HCT116 (cell line): ENCODE measurements around the gene RPS6KA2.

Experiments
- CTCF ChIP-seq, 3 experiments: fragments of 200-600 bp in 1 of 3; sonication (generic) in 1 of 3; IDR thresholded peaks in 2 of 3; conservative IDR thresholded peaks in 1 of 3; 2 replicates each; pipeline ENCODE4 v1.5.1; 2012 to 2017; ENCODE audit warnings: low read depth in 2 of 3, low read length in 2 of 3, antibody characterized with exemption in 1 of 3, borderline replicate concordance in 1 of 3, control low read depth in 1 of 3, mild to moderate bottlenecking in 1 of 3, mixed read lengths in 1 of 3, mixed run types in 1 of 3, moderate library complexity in 1 of 3; ENCODE audit not compliant: insufficient read depth in 1 of 3
- EZH2 ChIP-seq: fragments of 200-600 bp; sonication (generic); IDR thresholded peaks from 2 replicates; pipeline ENCODE4 v1.6.1; 2017; ENCODE audit warnings: antibody characterized with exemption, mixed run types
- POLR2A ChIP-seq: IDR thresholded peaks from 2 replicates; pipeline ENCODE4 v1.7.0; 2011; ENCODE audit warnings: borderline replicate concordance; ENCODE audit not compliant: insufficient read depth, insufficient read length; ENCODE audit errors: extremely low read depth
- POLR2AphosphoS5 ChIP-seq: IDR thresholded peaks from 2 replicates; pipeline ENCODE4 v1.6.1; 2011; ENCODE audit warnings: mild to moderate bottlenecking, low read depth, low read length, moderate library complexity
- SP1 ChIP-seq: IDR thresholded peaks from 2 replicates; pipeline ENCODE4 v1.6.1; 2012; ENCODE audit warnings: low read depth

DNA sequence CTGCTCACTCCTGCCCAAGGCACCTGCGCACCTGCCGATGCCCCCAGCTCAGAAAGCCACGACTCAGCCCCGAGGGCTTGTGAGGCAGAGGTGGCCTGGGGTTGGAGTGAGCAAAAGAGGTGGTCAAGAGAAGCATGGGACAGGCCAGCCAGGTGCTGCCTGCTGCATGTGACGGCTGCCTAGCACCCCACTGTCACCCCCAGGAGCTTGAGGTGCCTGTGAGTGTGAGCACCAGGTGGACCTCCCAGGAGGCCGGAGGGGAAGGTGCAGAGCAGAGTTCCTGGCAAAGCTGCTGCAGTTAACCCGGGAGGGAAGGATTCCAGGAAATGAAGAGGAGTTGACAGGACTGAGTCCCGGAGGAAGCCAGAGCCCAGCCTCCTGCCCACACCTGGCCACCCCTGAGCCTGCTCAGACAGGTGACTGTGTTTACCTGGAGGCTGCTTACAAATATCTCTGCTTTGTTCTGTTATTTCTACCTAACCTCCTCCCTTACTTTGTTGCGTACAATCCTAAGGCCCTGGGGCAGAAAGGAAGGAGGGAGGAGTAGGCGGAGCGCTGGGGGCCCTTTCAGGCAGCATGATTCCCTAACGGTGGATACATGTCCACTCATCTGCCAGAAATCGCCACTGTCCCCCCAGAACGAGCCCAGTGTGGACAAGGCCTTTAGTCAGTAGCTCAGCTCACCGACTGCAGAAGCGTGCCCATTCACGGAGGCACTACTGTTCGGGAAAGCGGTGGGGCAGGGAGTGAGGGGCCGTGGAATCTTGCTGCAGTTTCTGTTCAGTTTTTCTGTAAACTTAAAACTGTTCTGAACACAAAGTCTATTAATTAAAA lies 156.8 kb downstream of the RPS6KA2 start:
- TF ChIP-seq CTCF (IDR thresholded peaks at IDR 0.05 in 2 of 3, conservative IDR thresholded peaks at IDR 0.05 in 1 of 3; ENCODE audit: borderline replicate concordance in 1 of 3, insufficient read depth in 1 of 3, low read depth in 2 of 3, low read length in 2 of 3), result no peak
- TF ChIP-seq SP1, result no peak
- TF ChIP-seq EZH2, result no peak
- TF ChIP-seq POLR2A, result no peak
- no peak for TF ChIP-seq POLR2AphosphoS5
